ENCODE results near the gene ASMTL. TPM values are rescaled to one million over a fixed set of nuclear protein-coding genes. Genes with fewer than 3 reads are reported as not detected.
A peak's percentile ranks its signal among the peaks of the same experiment; 100 is the strongest.

Gene ASMTL
- total and polyA plus RNA-seq, 2 experiments from 2014 or later = 53.7 to 61.2 TPM

- TF ChIP-seq REST (IDR thresholded peaks at IDR 0.05; ENCODE audit: unreplicated experiment) = no peak
- no peak for TF ChIP-seq ZNF331 (CRISPR knock-in tag; IDR thresholded peaks at IDR 0.05; ENCODE audit: low read depth)
- no peak for TF ChIP-seq EZH2 (IDR thresholded peaks at IDR 0.05; ENCODE audit: low read depth, unreplicated experiment)
- TF ChIP-seq STAT1 (IDR thresholded peaks at IDR 0.05; ENCODE audit: unreplicated experiment) = no peak
- no peak for TF ChIP-seq POLR2AphosphoS5 (IDR thresholded peaks at IDR 0.05; ENCODE audit: low read depth)
Observed at GRCh38 chrX:1419545-1420355, 33.0 kb downstream of the ASMTL start (continued).

- H3K27ac Mint-ChIP-seq = no peak overlapping the region
Observed at GRCh38 chrX:1418901-1419544, 33.7 kb downstream of the ASMTL start.

More at GRCh38 chrX:1418901-1419544, 33.7 kb downstream of the ASMTL start:
- Histone ChIP-seq H3K36me3 (ENCODE audit: insufficient read depth) (peaks cover 16% of the 10 kb centered on the region), H3K27ac (ENCODE audit: low read depth) (no peak overlapping the region), H3K79me2 (replicated peaks; ENCODE audit: insufficient read depth) (no peaks in the 10 kb centered on the region), H4K20me1 (replicated peaks; ENCODE audit: insufficient read depth) (peaks cover 6% of the 10 kb centered on the region; the same call in 1 of the 2 replicates), H3K27me3 (ENCODE audit: insufficient read depth) (no peaks in the 10 kb centered on the region), H3F3A (replicated peaks; ENCODE audit: low read depth) (peaks cover 36% of the 10 kb centered on the region; the same call in 1 of the 2 replicates), H3K4me2 (no peak overlapping the region), H3K9me2 (ENCODE audit: insufficient read depth) (no peaks in the 10 kb centered on the region), H2AFZ (no peak overlapping the region), H3K4me1 (ENCODE audit: insufficient read depth) (no peaks in the 10 kb centered on the region), H3K4me3 (no peak overlapping the region)
- H3K36me3 Mint-ChIP-seq (ENCODE audit: low read depth) = peaks cover 57% of the 10 kb centered on the region
- no peak overlapping the region for H3K4me3 Mint-ChIP-seq
- no peak for DNase-seq (ENCODE audit: low spot score)
- peaks cover 24% of the 10 kb centered on the region for H3K27me3 Mint-ChIP-seq (ENCODE audit: insufficient read depth, low read depth, poor library complexity)
- peaks cover 8% of the 10 kb centered on the region for H3K4me1 Mint-ChIP-seq
- peaks cover 43% of the 10 kb centered on the region for H3K9me3 Mint-ChIP-seq
- ATAC-seq = peak; percentile 24
- TF ChIP-seq POLR2AphosphoS5 (IDR thresholded peaks at IDR 0.05; ENCODE audit: low read depth) (peak; percentile 54; the same call in 1 of the 2 replicates), ZNF462 (CRISPR knock-in tag; IDR thresholded peaks at IDR 0.05) (no peak), JUNB (IDR thresholded peaks at IDR 0.05; ENCODE audit: unreplicated experiment) (no peak)

All from GM23338 (cell line).